Prostate gland (tissue), 2 donors: ENCODE data around the gene TTC39B.

Experiments
- POLR2AphosphoS5 ChIP-seq: sonication (generic); formaldehyde crosslinking; IDR thresholded peaks from one replicate; pipeline ENCODE4 v1.6.1; 2017; ENCODE audit warnings: antibody characterized with exemption
- TF ChIP-seq, protein P1 (sequence below), 4 experiments: fragments of 200-600 bp in 2 of 4; fragments of 450-650 bp in 2 of 4; sonication (generic) in 2 of 4; IDR thresholded peaks; 1 replicate in 3 of 4; 2 replicates in 1 of 4; pipeline ENCODE4 v1.5.1; 2016 to 2019; ENCODE audit warnings: antibody characterized with exemption in 4 of 4, mild to moderate bottlenecking in 2 of 4, moderate library complexity in 2 of 4

DNA sequence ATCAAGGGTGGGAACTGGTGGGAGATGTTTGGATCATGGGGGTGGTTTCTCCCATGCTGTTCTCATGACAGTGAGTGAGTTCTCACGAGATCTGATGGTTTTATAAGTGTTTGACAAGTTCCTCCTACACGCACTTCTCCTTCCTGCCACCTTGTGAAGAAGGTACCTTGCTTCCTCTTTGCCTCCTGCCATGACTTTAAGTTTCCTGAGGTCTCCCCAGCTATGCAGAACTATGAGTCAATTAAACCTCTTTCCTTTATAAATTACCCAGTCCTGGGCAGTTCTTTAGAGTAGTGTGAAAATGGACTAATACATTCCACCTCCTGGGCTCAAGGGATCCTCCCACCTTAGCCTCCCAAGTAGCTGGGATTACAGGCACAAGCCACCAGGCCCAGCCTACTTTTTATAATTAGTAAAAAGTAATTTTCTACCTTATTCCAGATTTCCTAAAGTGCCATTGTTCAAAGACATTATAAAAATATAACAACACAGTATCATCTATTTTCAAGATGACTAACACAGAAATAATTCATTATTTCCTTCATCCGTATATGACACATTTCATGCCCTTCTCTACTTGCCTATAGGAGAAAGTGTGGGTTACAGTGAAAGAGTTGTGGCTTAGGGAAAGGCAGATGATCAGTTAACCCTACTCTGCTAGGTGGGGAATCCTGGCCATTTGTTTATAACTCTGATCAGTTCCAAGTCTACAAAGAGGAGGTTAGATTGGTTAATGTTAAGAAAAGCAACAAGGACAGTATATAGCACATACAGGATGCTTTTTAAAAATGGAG, 99.9 kb downstream of the TTC39B start:
- TF ChIP-seq, protein P1, sequence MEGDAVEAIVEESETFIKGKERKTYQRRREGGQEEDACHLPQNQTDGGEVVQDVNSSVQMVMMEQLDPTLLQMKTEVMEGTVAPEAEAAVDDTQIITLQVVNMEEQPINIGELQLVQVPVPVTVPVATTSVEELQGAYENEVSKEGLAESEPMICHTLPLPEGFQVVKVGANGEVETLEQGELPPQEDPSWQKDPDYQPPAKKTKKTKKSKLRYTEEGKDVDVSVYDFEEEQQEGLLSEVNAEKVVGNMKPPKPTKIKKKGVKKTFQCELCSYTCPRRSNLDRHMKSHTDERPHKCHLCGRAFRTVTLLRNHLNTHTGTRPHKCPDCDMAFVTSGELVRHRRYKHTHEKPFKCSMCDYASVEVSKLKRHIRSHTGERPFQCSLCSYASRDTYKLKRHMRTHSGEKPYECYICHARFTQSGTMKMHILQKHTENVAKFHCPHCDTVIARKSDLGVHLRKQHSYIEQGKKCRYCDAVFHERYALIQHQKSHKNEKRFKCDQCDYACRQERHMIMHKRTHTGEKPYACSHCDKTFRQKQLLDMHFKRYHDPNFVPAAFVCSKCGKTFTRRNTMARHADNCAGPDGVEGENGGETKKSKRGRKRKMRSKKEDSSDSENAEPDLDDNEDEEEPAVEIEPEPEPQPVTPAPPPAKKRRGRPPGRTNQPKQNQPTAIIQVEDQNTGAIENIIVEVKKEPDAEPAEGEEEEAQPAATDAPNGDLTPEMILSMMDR (IDR thresholded peaks at IDR 0.05): no peak
- TF ChIP-seq POLR2AphosphoS5: no peak
